ENCODE measurements around the gene COP1. TPM values are rescaled to one million over a fixed set of nuclear protein-coding genes. Genes with fewer than 3 reads are reported as not detected.
"Not testable (repeated sequence)": the region's sequence is repeated elsewhere in the genome, so short reads cannot be mapped to it uniquely, and the experiment has no call there.

The COP1 gene
- total RNA-seq, 1 experiment from 2014 or later, result 36.0 TPM

GRCh38 chr1:176243746-176244145 is 36.7 kb upstream of the COP1 start:
- no peak overlapping the region for H3K27ac Mint-ChIP-seq
- DNase-seq (ENCODE audit: low spot score), result no peak
- TF ChIP-seq MXD4 (CRISPR knock-in tag; IDR thresholded peaks at IDR 0.05; ENCODE audit: borderline replicate concordance) (no peak), AR (CRISPR knock-in tag; IDR thresholded peaks at IDR 0.05) (no peak)
- H3K36me3 Mint-ChIP-seq, result no peaks in the 10 kb centered on the region
- no peaks in the 10 kb centered on the region for H3K9me3 Mint-ChIP-seq
- ChIA-PET CTCF (no interaction called here), POLR2A (no interaction called here)
- no peak for ATAC-seq
- no peaks in the 10 kb centered on the region for H3K4me1 Mint-ChIP-seq
- no peak overlapping the region for H3K4me3 Mint-ChIP-seq
- no peaks in the 10 kb centered on the region; the same call in 1 of the 2 replicates for H3K27me3 Mint-ChIP-seq (ENCODE audit: low read depth)

GRCh38 chr1:176241385-176242015 is 34.4 kb upstream of the COP1 start:
- Mint-ChIP-seq H3K27ac (no peak overlapping the region), H3K9me3 (no peaks in the 10 kb centered on the region), H3K36me3 (no peaks in the 10 kb centered on the region), H3K4me1 (no peaks in the 10 kb centered on the region), H3K27me3 (ENCODE audit: low read depth) (no peaks in the 10 kb centered on the region), H3K4me3 (no peak overlapping the region)
- ChIA-PET CTCF (no interaction called here), POLR2A (no interaction called here)
- peak; percentile 56 for ATAC-seq
- no peak for DNase-seq (ENCODE audit: low spot score)
- no peak for TF ChIP-seq HMGXB4 (CRISPR knock-in tag; IDR thresholded peaks at IDR 0.05)
- TF ChIP-seq FOXK1 (CRISPR knock-in tag; IDR thresholded peaks at IDR 0.05), result no peak
- no peak for TF ChIP-seq TEAD1 (CRISPR knock-in tag; IDR thresholded peaks at IDR 0.05)
- peak; percentile 96 for TF ChIP-seq GABPB1 (CRISPR knock-in tag; IDR thresholded peaks at IDR 0.05)
- no peak for TF ChIP-seq AR (CRISPR knock-in tag; IDR thresholded peaks at IDR 0.05)
- TF ChIP-seq OVOL2 (CRISPR knock-in tag; IDR thresholded peaks at IDR 0.05; ENCODE audit: borderline replicate concordance), result no peak
- TF ChIP-seq MAX (CRISPR knock-in tag; IDR thresholded peaks at IDR 0.05), result no peak

GRCh38 chr1:176233657-176234056 is 26.6 kb upstream of the COP1 start:
- ATAC-seq; DNase-seq (ENCODE audit: low spot score); H3K27ac Mint-ChIP-seq; POLR2A ChIA-PET; CTCF ChIA-PET; H3K27me3 Mint-ChIP-seq (ENCODE audit: low read depth); H3K4me3 Mint-ChIP-seq; H3K36me3 Mint-ChIP-seq; H3K4me1 Mint-ChIP-seq: not testable (repeated sequence)
- peaks cover 37% of the 10 kb centered on the region for H3K9me3 Mint-ChIP-seq

- H3K9me3 Mint-ChIP-seq, result peaks cover 7% of the 10 kb centered on the region
- H3K4me3 Mint-ChIP-seq, result no peak overlapping the region
- DNase-seq (ENCODE audit: low spot score) (no peak), ATAC-seq (no peak)
- H3K36me3 Mint-ChIP-seq, result peaks cover 3% of the 10 kb centered on the region; the same call in 1 of the 2 replicates
- peaks cover 29% of the 10 kb centered on the region for H3K4me1 Mint-ChIP-seq
- TF ChIP-seq ATF1 (CRISPR knock-in tag; IDR thresholded peaks at IDR 0.05), result no peak
- TF ChIP-seq MLX (CRISPR knock-in tag; IDR thresholded peaks at IDR 0.05), result no peak
- no peak overlapping the region for H3K27ac Mint-ChIP-seq
- no peaks in the 10 kb centered on the region for H3K27me3 Mint-ChIP-seq (ENCODE audit: low read depth)
- POLR2A ChIA-PET, result no interaction called here
- CTCF ChIA-PET, result no interaction called here
Measured at GRCh38 chr1:176227579-176227978, 20.5 kb upstream of the COP1 start.
